HEK293 (cell line): ENCODE data around the gene LRRC8D.

ENCODE experiments used
- GLI2 ChIP-seq: fragments of 450-650 bp; formaldehyde crosslinking; IDR thresholded peaks from 2 replicates; pipeline ENCODE4; 2017; ENCODE audit warnings: missing biosample characterization, missing genetic modification characterization, low read depth, borderline replicate concordance
- REST ChIP-seq: fragments of 450-650 bp; formaldehyde crosslinking; IDR thresholded peaks from 2 replicates; pipeline ENCODE4 v1.5.1; 2016; ENCODE audit warnings: missing biosample characterization, missing genetic modification characterization
- SETDB1 ChIP-seq: IDR thresholded peaks from one replicate; pipeline ENCODE4 v1.6.1; 2017; ENCODE audit warnings: mild to moderate bottlenecking, low read length, moderate library complexity, mixed read lengths; ENCODE audit not compliant: insufficient read length
- ZBTB11 ChIP-seq: fragments of 450-650 bp; formaldehyde crosslinking; conservative IDR thresholded peaks from 2 replicates; pipeline ENCODE4 v1.5.1; 2016; ENCODE audit warnings: low read depth, missing biosample characterization, missing genetic modification characterization
- ZNF560 ChIP-seq: fragments of 450-650 bp; formaldehyde crosslinking; IDR thresholded peaks from 2 replicates; pipeline ENCODE4 v1.5.1; 2017; ENCODE audit warnings: missing biosample characterization, missing genetic modification characterization, borderline replicate concordance
- ZNF677 ChIP-seq: fragments of 450-650 bp; IDR thresholded peaks from 2 replicates; pipeline ENCODE4 v1.5.0; 2018; ENCODE audit warnings: missing biosample characterization, mild to moderate bottlenecking, missing genetic modification characterization, moderate library complexity
- TF ChIP-seq, protein P1 (sequence below): fragments of 450-650 bp; formaldehyde crosslinking; IDR thresholded peaks from 2 replicates; pipeline ENCODE4 v1.5.1; 2016; ENCODE audit warnings: missing biosample characterization, missing genetic modification characterization

- TF ChIP-seq, protein P1, sequence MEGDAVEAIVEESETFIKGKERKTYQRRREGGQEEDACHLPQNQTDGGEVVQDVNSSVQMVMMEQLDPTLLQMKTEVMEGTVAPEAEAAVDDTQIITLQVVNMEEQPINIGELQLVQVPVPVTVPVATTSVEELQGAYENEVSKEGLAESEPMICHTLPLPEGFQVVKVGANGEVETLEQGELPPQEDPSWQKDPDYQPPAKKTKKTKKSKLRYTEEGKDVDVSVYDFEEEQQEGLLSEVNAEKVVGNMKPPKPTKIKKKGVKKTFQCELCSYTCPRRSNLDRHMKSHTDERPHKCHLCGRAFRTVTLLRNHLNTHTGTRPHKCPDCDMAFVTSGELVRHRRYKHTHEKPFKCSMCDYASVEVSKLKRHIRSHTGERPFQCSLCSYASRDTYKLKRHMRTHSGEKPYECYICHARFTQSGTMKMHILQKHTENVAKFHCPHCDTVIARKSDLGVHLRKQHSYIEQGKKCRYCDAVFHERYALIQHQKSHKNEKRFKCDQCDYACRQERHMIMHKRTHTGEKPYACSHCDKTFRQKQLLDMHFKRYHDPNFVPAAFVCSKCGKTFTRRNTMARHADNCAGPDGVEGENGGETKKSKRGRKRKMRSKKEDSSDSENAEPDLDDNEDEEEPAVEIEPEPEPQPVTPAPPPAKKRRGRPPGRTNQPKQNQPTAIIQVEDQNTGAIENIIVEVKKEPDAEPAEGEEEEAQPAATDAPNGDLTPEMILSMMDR (tag by site-specific recombination) = no peak
- TF ChIP-seq ZNF677 (no peak), REST (tag by site-specific recombination) (no peak), ZBTB11 (tag by site-specific recombination) (no peak), GLI2 (tag by site-specific recombination) (no peak), SETDB1 (no peak), ZNF560 (tag by site-specific recombination) (no peak)
Measured at GRCh38 chr1:89887270-89887669, 66.4 kb downstream of the LRRC8D start.
